ENCODE results near the gene SLX1A.
A peak's percentile ranks its signal among the peaks of the same experiment; 100 is the strongest.
"Not testable (repeated sequence)": the region's sequence is repeated elsewhere in the genome, so short reads cannot be mapped to it uniquely, and the experiment has no call there.

The SLX1A gene

GRCh38 chr16:30193615-30194014 is at the start of gene SLX1A, which contains the start of gene BOLA2B:
Gene SLX1A, plus strand, starts transcription at chr16:30193875. Its CDS starts 210 bp downstream, at chr16:30194085.
Gene BOLA2B, minus strand, starts transcription at chr16:30193666. Its CDS starts 71 bp downstream, at chr16:30193595.
- DNase-seq = not testable (repeated sequence)

- no peak for DNase-seq
Observed at GRCh38 chr16:30144017-30144416, 49.7 kb upstream of the SLX1A start.

GRCh38 chr16:30144917-30145316 is 48.8 kb upstream of the SLX1A start:
- no peak for DNase-seq

- no peak for DNase-seq
Observed at GRCh38 chr16:30145657-30146056, 48.0 kb upstream of the SLX1A start.

- no peak for DNase-seq
Observed at GRCh38 chr16:30147843-30148510, 45.7 kb upstream of the SLX1A start.

- DNase-seq = no peak
Observed at GRCh38 chr16:30149250-30149930, 44.3 kb upstream of the SLX1A start.

GRCh38 chr16:30151091-30151490 is 42.6 kb upstream of the SLX1A start:
- no peak for DNase-seq

- no peak for DNase-seq
Observed at GRCh38 chr16:30152517-30152916, 41.2 kb upstream of the SLX1A start.

- DNase-seq = no peak
Observed at GRCh38 chr16:30155188-30155587, 38.5 kb upstream of the SLX1A start.

GRCh38 chr16:30157214-30157613 is 36.5 kb upstream of the SLX1A start:
- no peak for DNase-seq

- DNase-seq = no peak
Observed at GRCh38 chr16:30163538-30163937, 30.1 kb upstream of the SLX1A start.

- no peak for DNase-seq
Observed at GRCh38 chr16:30166202-30166902, 27.3 kb upstream of the SLX1A start.

GRCh38 chr16:30168746-30169145 is 24.9 kb upstream of the SLX1A start:
- DNase-seq = not testable (repeated sequence)

- not testable (repeated sequence) for DNase-seq
Observed at GRCh38 chr16:30169416-30169815, 24.3 kb upstream of the SLX1A start.

GRCh38 chr16:30170145-30170544 is 23.5 kb upstream of the SLX1A start:
- not testable (repeated sequence) for DNase-seq

GRCh38 chr16:30173054-30173453 is 20.6 kb upstream of the SLX1A start:
- no peak for DNase-seq

- not testable (repeated sequence) for DNase-seq
Observed at GRCh38 chr16:30176876-30177275, 16.8 kb upstream of the SLX1A start.

- DNase-seq = no peak
Observed at GRCh38 chr16:30179195-30179594, 14.5 kb upstream of the SLX1A start.

GRCh38 chr16:30179931-30180330 is 13.7 kb upstream of the SLX1A start:
- DNase-seq = no peak

GRCh38 chr16:30180741-30181140 is 12.9 kb upstream of the SLX1A start:
- DNase-seq = no peak

GRCh38 chr16:30183233-30184095 is 10.2 kb upstream of the SLX1A start, which contains the start of gene CORO1A:
Gene CORO1A, plus strand, starts transcription at chr16:30183602. Its CDS starts 1,608 bp downstream, at chr16:30185210.
- peak; percentile 25 to 75 for DNase-seq

GRCh38 chr16:30184096-30184890 is 9.4 kb upstream of the SLX1A start:
- no peak for DNase-seq

All from NCI-H446 (cell line).